ENCODE results near the gene FXYD6.

DNA sequence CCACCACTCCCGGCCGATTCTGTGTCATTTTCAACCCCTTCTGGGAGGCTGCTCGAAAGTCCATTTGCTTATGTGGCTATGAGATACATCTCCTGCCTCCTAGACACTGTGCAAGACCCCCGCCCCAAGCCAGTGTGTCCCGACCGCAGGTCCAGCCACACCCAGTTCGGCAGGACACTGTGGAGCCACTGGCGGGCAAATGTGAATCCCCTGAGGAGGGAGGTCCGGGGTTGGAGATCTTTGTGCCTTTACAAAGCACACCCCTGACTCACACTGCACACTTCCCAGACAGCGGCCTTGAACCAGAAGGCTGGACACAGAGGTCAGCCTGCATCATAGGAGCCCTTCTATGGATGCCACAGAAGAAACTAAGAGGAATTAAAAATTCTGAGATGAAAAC lies 17.4 kb downstream of the FXYD6 start:
- TF ChIP-seq, protein P1, sequence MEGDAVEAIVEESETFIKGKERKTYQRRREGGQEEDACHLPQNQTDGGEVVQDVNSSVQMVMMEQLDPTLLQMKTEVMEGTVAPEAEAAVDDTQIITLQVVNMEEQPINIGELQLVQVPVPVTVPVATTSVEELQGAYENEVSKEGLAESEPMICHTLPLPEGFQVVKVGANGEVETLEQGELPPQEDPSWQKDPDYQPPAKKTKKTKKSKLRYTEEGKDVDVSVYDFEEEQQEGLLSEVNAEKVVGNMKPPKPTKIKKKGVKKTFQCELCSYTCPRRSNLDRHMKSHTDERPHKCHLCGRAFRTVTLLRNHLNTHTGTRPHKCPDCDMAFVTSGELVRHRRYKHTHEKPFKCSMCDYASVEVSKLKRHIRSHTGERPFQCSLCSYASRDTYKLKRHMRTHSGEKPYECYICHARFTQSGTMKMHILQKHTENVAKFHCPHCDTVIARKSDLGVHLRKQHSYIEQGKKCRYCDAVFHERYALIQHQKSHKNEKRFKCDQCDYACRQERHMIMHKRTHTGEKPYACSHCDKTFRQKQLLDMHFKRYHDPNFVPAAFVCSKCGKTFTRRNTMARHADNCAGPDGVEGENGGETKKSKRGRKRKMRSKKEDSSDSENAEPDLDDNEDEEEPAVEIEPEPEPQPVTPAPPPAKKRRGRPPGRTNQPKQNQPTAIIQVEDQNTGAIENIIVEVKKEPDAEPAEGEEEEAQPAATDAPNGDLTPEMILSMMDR (IDR thresholded peaks at IDR 0.05) = no peak
- no peak for TF ChIP-seq POLR2AphosphoS5 (IDR thresholded peaks at IDR 0.05)

Measured in sigmoid colon (tissue), 4 donors.